ENCODE results near the gene AAK1.
"Not testable (repeated sequence)": the region's sequence is repeated elsewhere in the genome, so short reads cannot be mapped to it uniquely, and the experiment has no call there.

AAK1 gene

GRCh38 chr2:69643602-69644505 lies at the start of gene AAK1:
AAK1 (minus strand) TSS chr2:69643739; CDS start chr2:69643040, 699 bp downstream.
- peak; percentile 66 for ATAC-seq
- peak; percentile 92 for DNase-seq

DNA sequence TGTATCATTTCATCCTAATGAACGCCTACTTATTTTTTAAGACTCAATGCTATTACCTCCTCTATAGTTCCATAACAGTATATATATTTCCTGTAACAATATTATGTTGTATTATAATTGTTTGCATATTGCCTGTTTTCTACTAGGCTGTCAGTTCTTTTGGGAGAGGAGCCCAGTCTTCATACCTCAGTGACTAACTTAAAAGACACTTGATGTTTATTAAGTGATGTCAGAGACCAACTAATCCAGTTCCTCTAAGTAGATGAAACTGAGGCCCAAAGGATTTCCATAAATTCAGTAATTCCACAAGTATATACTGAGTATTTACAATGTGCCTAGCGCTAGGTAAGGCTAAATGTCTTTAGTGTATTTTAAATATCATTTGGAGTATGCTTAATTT lies 48.9 kb upstream of the AAK1 start:
- ATAC-seq = no peak
- DNase-seq = no peak

- no peak for ATAC-seq
- no peak for DNase-seq
Observed at GRCh38 chr2:69689969-69690368, 46.4 kb upstream of the AAK1 start.

DNA sequence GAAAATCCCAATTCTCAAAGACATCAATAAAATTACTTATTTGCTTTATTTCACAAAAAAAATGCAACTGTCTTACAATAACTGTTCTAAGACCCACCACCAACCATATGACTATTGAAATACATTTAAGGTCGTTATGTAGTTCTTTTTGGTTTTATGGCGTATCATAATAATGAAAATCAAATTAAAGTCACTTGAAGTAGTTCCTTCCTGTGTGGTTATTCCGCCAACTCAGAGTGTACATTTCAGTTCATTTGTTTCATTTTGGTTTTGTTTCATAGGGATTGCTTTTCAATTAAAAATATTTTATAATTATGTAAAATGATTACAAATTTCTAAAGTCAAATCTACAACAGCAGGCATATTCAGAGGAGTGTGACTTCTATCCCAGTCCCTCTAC lies 45.9 kb upstream of the AAK1 start:
- DNase-seq = no peak
- ATAC-seq = no peak

DNA sequence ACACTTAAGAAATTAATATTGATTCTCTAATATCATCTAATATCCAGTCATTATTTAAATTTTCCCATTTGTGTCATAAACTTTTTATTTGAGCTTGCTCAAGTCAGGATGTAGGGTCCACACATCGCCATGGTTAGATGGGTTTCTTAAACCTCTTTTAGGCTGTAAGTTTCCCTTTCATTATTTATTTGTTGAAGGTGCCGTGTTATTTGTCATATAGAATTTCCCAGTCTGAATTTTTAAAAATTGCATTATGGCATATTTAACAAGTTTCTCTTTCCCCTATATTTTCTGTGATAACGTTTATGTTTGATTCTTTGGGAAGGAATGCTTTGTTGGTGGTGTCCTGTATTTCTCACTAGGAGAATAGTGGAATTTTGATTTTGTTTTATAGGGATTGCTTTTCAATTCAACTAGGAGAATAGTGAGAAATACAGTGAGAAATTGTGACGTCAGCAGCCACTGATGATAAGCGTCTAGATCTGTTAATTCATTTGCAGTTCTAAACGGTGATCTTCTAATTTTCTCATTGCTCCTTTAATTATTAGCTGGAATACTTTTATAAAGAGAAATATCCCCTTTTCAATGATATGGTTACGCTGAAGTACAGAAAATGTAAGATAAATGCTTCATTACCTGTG lies 44.6 kb upstream of the AAK1 start:
- no peak for ATAC-seq
- DNase-seq = no peak

DNA sequence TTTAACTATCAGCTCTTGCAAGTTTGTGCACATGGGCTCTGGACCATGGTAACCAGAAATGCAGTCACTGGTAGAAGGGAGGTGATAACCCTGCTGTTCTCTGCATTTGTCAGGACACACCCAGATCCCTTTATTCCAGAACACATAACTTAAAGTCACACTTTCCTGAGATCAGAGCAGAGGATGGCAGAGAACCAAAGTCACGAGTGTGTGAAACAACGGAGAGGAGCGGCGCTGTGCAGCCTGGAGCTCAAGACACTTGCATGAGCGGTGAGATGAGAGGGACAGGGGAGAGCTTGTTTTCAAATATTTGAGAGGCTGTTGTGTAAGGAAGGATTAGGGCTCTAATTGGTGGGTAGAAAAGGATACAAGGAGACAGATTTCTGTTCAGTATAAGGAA lies 43.3 kb upstream of the AAK1 start:
- no peak for DNase-seq
- no peak for ATAC-seq

GRCh38 chr2:69685321-69686048 lies 41.9 kb upstream of the AAK1 start:
- DNase-seq (peak; percentile 54), ATAC-seq (peak; percentile 92)

GRCh38 chr2:69683170-69683971 lies 39.8 kb upstream of the AAK1 start:
- ATAC-seq = peak; percentile 21

GRCh38 chr2:69682525-69682924 lies 39.0 kb upstream of the AAK1 start:
- no peak for DNase-seq

More at GRCh38 chr2:69683170-69683971, 39.8 kb upstream of the AAK1 start:
- no peak for DNase-seq

DNA sequence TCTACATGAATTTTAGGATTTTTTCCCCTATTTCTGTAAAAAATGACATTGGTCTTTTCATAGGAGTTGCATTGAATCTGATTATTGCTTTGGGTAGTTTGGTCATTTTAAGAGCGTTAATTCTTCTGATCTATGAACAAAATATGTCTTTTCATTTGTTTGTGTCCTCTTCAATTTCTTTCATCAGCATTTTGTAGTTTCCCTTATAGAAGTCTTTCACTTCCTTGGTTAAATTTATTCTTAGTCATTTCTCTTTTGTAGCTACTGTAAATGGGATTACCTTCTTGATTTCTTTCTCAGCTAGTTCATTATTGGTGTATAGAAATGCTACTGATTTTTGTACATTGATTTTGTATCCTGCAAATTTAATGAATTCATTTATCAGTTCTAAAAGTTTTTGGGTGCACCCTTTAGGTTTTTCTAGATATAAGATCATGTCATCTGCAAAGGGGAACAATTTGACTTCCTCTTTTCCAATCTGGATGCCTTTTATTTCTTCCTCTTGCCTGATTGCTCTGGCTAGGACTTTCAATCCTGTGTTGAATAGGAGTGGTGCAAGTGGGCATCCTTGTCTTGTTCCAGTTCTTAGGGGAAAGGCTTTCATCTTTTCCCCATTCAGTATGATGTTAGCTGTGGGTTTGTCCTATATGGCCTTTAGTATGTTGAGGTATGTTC lies 36.6 kb upstream of the AAK1 start:
- ATAC-seq (no peak), DNase-seq (no peak)

More at GRCh38 chr2:69682525-69682924, 39.0 kb upstream of the AAK1 start:
- no peak for ATAC-seq

DNA sequence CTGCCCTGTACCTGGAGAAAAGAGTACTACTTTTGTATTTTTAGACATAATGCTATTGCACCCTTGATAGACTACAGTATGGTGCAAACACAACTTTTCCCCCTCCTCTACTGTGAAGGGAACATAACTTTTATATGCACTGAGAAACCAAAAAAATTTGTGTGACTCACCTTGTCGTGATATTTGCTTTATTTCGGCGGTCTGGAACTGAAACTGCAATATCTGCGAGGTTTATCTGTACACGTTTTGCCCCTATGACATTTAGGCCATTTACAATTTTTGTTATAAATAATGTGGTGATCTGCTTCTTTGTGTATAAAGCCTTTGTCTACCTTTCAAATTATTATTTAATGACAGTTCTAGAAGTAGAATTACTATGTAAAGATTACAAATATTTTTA lies 34.4 kb upstream of the AAK1 start:
- DNase-seq = no peak
- ATAC-seq = peak; percentile 38

GRCh38 chr2:69676146-69676545 lies 32.6 kb upstream of the AAK1 start:
- ATAC-seq (no peak), DNase-seq (no peak)

DNA sequence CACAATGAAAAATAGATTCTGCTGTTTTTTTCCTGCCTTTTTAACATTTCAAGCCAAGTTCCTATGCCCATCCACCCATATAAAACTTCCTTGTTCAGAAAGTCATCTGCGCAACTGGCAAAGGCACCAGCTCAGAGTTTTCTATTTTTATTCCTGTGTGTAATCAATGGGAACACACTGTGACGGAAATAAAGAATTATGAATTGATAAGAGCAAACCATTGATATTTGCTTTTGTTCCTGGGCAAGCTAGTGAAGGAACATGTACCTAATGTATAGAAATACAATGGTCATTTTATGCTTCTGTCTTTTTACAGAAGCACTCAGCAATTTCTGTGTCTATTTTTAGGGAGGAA lies 30.8 kb upstream of the AAK1 start:
- DNase-seq = no peak
- ATAC-seq = no peak

- DNase-seq, ATAC-seq: not testable (repeated sequence)
Observed at GRCh38 chr2:69673098-69673497, 29.6 kb upstream of the AAK1 start.

DNA sequence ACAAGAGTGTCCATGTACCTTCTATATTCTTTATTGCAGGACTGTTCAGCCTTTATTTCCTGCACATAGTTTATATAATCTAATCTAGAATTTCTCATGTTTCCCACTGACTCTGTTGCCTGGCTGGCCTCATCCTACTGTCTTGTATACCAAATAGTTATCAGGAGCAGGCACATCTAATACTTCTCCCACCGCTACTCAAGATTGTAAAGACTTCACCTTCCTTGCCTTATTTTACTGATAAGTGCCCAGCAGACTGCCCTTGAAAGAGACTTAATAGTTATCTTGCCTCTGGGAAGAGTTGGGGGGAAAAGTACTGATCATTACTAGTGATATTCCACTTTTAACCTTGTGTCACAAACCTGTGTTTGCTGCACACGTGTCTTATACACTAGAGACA lies 26.1 kb upstream of the AAK1 start:
- ATAC-seq = no peak

GRCh38 chr2:69668598-69668997 lies 25.1 kb upstream of the AAK1 start:
- DNase-seq (no peak), ATAC-seq (no peak)

More for the DNA sequence above, 26.1 kb upstream of the AAK1 start:
- DNase-seq = no peak

GRCh38 chr2:69667805-69668382 lies 24.4 kb upstream of the AAK1 start:
- no peak for ATAC-seq

DNA sequence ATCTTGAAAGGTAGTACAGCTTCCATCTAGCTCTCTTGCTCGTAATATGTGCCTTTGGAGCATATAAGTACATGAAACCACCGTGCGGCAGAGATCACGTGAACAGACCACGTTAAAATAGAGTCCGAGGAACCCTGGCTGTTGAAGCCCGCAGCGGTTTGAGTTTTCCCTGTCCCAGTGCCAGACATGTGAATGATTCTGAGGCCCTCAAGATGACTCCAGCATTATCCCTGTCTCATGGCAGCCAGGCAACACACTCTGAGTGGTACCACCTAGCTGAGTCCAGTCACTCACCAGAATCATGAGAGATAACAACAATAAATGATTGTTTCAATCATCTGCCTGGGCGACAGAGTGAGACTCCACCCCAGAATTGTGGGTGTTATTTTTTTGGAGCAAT lies 21.6 kb upstream of the AAK1 start:
- no peak for DNase-seq
- ATAC-seq = no peak

More at GRCh38 chr2:69667805-69668382, 24.4 kb upstream of the AAK1 start:
- DNase-seq = no peak

DNA sequence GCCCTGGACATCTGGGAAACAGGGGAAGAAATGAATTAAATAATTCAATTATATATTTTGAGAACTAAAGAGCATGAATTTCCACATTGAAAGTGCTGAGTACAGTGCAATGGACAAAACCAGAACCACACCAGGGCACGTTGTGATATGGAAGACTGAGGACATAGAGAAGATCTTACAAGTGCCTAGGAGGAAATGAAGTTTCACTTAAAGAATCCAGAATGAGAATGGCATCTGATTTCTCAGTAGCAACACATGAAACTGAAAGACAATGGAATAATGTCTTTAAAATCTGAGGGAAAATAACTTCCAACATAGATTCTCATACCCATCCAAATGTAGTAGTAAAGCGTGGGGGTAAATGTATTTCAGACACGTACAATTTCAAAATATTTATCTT lies 20.3 kb upstream of the AAK1 start:
- ATAC-seq = no peak
- DNase-seq = no peak

GRCh38 chr2:69662547-69662946 lies 19.0 kb upstream of the AAK1 start:
- not testable (repeated sequence) for DNase-seq, ATAC-seq

DNA sequence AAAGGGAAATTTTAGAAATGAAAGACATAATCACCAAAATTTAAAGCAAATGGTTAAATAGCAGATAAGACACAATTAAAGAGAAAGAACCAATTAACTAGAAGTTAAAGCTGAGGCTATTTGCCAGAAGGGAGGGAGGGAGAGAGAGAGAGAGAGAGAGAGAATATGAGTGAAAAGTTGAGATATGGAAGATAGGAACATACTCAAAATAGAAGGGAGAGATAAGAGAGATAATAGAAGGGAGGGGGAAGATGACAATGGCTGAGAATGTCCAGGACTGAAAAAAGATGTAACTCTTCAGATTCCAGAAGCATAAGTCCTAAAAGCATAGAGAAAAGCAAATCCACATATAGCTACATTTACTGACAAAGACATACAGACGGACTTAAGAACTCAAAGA lies 17.1 kb upstream of the AAK1 start:
- DNase-seq (no peak), ATAC-seq (no peak)

Data from stimulated activated naive CD8-positive, alpha-beta T cell treated with anti-CD3 and anti-CD28 coated beads, Interleukin-15, Interleukin-2, amounts not matched to agents 100 U/mL and 50 U/mL, for 24 hours (primary cell).